ENCODE data around the gene RAB31.

RAB31 gene

GRCh38 chr18:9849407-9850283, 141.5 kb downstream of the RAB31 start:
- Histone ChIP-seq H2AFZ (ENCODE audit: low read depth, low read length) (no peak overlapping the region), H3K4me3 (ENCODE audit: low read depth in 1 of 2, low read length in 2 of 2) (no peak overlapping the region), H3K79me2 (ENCODE audit: insufficient read depth, low read length) (no peaks in the 10 kb centered on the region), H3K27ac (ENCODE audit: low read length) (no peak overlapping the region), H3K4me2 (ENCODE audit: insufficient read depth, low read length) (no peak overlapping the region), H3K27me3 (ENCODE audit: insufficient read depth, low read length, poor library complexity) (peaks cover 13% of the 10 kb centered on the region), H3K9me3 (ENCODE audit: insufficient read depth, low read length, severe bottlenecking) (no peaks in the 10 kb centered on the region), H3K4me1 (ENCODE audit: insufficient read depth, low read length) (no peaks in the 10 kb centered on the region), H3K36me3 (ENCODE audit: insufficient read depth, low read length) (no peaks in the 10 kb centered on the region), H3K9ac (ENCODE audit: low read depth, low read length) (no peak overlapping the region), H4K20me1 (ENCODE audit: insufficient read depth, low read length) (no peaks in the 10 kb centered on the region)
- no peak for TF ChIP-seq EZH2 (IDR thresholded peaks at IDR 0.05; ENCODE audit: borderline replicate concordance, low read depth, low read length, severe bottlenecking)
- no peak for TF ChIP-seq CTCF (IDR thresholded peaks at IDR 0.05; ENCODE audit: borderline replicate concordance, extremely low read depth, low read length, poor library complexity, severe bottlenecking)
- ATAC-seq (ENCODE audit: insufficient read depth, low read depth) (no peak), DNase-seq (no peak)

GRCh38 chr18:9850309-9850708, 142.2 kb downstream of the RAB31 start:
- no peak for ATAC-seq (ENCODE audit: insufficient read depth, low read depth)
- Histone ChIP-seq H4K20me1 (ENCODE audit: insufficient read depth, low read length) (no peaks in the 10 kb centered on the region), H3K9me3 (ENCODE audit: insufficient read depth, low read length, severe bottlenecking) (no peaks in the 10 kb centered on the region), H3K27ac (ENCODE audit: low read length) (no peak overlapping the region), H2AFZ (ENCODE audit: low read depth, low read length) (no peak overlapping the region), H3K4me3 (ENCODE audit: low read depth in 1 of 2, low read length in 2 of 2) (no peak overlapping the region), H3K79me2 (ENCODE audit: insufficient read depth, low read length) (no peaks in the 10 kb centered on the region), H3K36me3 (ENCODE audit: insufficient read depth, low read length) (no peaks in the 10 kb centered on the region), H3K4me1 (ENCODE audit: insufficient read depth, low read length) (no peaks in the 10 kb centered on the region), H3K4me2 (ENCODE audit: insufficient read depth, low read length) (no peak overlapping the region), H3K27me3 (ENCODE audit: insufficient read depth, low read length, poor library complexity) (peaks cover 15% of the 10 kb centered on the region), H3K9ac (ENCODE audit: low read depth, low read length) (no peak overlapping the region)
- TF ChIP-seq EZH2 (IDR thresholded peaks at IDR 0.05; ENCODE audit: borderline replicate concordance, low read depth, low read length, severe bottlenecking): no peak
- TF ChIP-seq CTCF (IDR thresholded peaks at IDR 0.05; ENCODE audit: borderline replicate concordance, extremely low read depth, low read length, poor library complexity, severe bottlenecking): no peak
- DNase-seq: no peak

- Histone ChIP-seq H3K27me3 (ENCODE audit: insufficient read depth, low read length, poor library complexity) (peaks cover 15% of the 10 kb centered on the region), H3K9ac (ENCODE audit: low read depth, low read length) (no peak overlapping the region), H3K36me3 (ENCODE audit: insufficient read depth, low read length) (no peaks in the 10 kb centered on the region), H3K4me3 (ENCODE audit: low read depth in 1 of 2, low read length in 2 of 2) (no peak overlapping the region), H3K27ac (ENCODE audit: low read length) (no peak overlapping the region), H3K4me1 (ENCODE audit: insufficient read depth, low read length) (no peaks in the 10 kb centered on the region), H3K9me3 (ENCODE audit: insufficient read depth, low read length, severe bottlenecking) (no peaks in the 10 kb centered on the region), H3K4me2 (ENCODE audit: insufficient read depth, low read length) (no peak overlapping the region), H3K79me2 (ENCODE audit: insufficient read depth, low read length) (no peaks in the 10 kb centered on the region), H2AFZ (ENCODE audit: low read depth, low read length) (no peak overlapping the region), H4K20me1 (ENCODE audit: insufficient read depth, low read length) (no peaks in the 10 kb centered on the region)
- DNase-seq (no peak), ATAC-seq (ENCODE audit: insufficient read depth, low read depth) (no peak)
- TF ChIP-seq CTCF (IDR thresholded peaks at IDR 0.05; ENCODE audit: borderline replicate concordance, extremely low read depth, low read length, poor library complexity, severe bottlenecking): no peak
- no peak for TF ChIP-seq EZH2 (IDR thresholded peaks at IDR 0.05; ENCODE audit: borderline replicate concordance, low read depth, low read length, severe bottlenecking)
These were observed 143.4 kb downstream of the RAB31 start for GRCh38 chr18:9851511-9851910.

Measured in DND-41 (cell line).